CD14-positive monocyte (primary cell): ENCODE results near the gene RGS5. TPM values are rescaled to one million over a fixed set of nuclear protein-coding genes. Genes with fewer than 3 reads are reported as not detected.

Experiments
- DNase-seq, 3 donors: peaks; one replicate each; pipeline ENCODE4 v3.0.0-alpha.2; 2011 to 2022
- H2AFZ ChIP-seq: 2 replicates; pipeline ENCODE4 v1.6.0; 2012; ENCODE audit warnings: mild to moderate bottlenecking, low read depth, low read length, inconsistent platforms; ENCODE audit not compliant: insufficient read depth, poor library complexity, severe bottlenecking
- H3K27ac ChIP-seq, 2 donors: 1 replicate in 1 of 2; 2 replicates in 1 of 2; pipeline ENCODE4 v1.5.1; 2012 to 2013; ENCODE audit warnings: low read length in 2 of 2, control low read depth in 1 of 2, inconsistent platforms in 1 of 2, low read depth in 1 of 2, mild to moderate bottlenecking in 1 of 2
- H3K27me3 ChIP-seq, 2 donors: one replicate each; pipeline versions ENCODE4 v1.6.0 to v1.6.1; 2011 to 2013; ENCODE audit warnings: low read length in 2 of 2; ENCODE audit not compliant: control insufficient read depth in 2 of 2, insufficient read depth in 2 of 2
- H3K36me3 ChIP-seq, 2 donors: replicated peaks in 1 of 2; 1 replicate in 1 of 2; 2 replicates in 1 of 2; pipeline versions ENCODE4 v1.5.1 to v1.6.1; 2012 to 2013; ENCODE audit warnings: low read length in 2 of 2, control low read depth in 1 of 2, inconsistent platforms in 1 of 2, mild to moderate bottlenecking in 1 of 2; ENCODE audit not compliant: insufficient read depth in 2 of 2, control insufficient read depth in 1 of 2
- H3K4me1 ChIP-seq, 2 donors: 1 replicate in 1 of 2; 2 replicates in 1 of 2; pipeline versions ENCODE4 v1.5.1 to v1.6.1; 2012 to 2013; ENCODE audit warnings: low read length in 2 of 2, control low read depth in 1 of 2, inconsistent platforms in 1 of 2, mild to moderate bottlenecking in 1 of 2, moderate library complexity in 1 of 2; ENCODE audit not compliant: insufficient read depth in 2 of 2, control insufficient read depth in 1 of 2
- H3K4me2 ChIP-seq: replicated peaks from 2 replicates; pipeline ENCODE3; 2012; ENCODE audit warnings: low read length, moderate library complexity, mild to moderate bottlenecking; ENCODE audit not compliant: poor library complexity, severe bottlenecking; ENCODE audit errors: extremely low read depth
- H3K4me3 ChIP-seq, 3 experiments: fragments of 200-600 bp in 1 of 3; sonication (generic) in 1 of 3; replicated peaks in 1 of 3; 1 replicate in 2 of 3; 2 replicates in 1 of 3; pipeline ENCODE4 v1.5.1; 2011 to 2013; ENCODE audit warnings: low read length in 3 of 3, mild to moderate bottlenecking in 3 of 3, control low read depth in 2 of 3, low read depth in 2 of 3, inconsistent platforms in 1 of 3, moderate library complexity in 1 of 3
- H3K79me2 ChIP-seq: 2 replicates; pipeline ENCODE4 v1.6.0; 2012; ENCODE audit warnings: mild to moderate bottlenecking, control low read depth, inconsistent platforms, low read length, moderate library complexity; ENCODE audit not compliant: insufficient read depth
- H3K9ac ChIP-seq: 2 replicates; pipeline ENCODE4 v1.6.0; 2017; ENCODE audit warnings: low read length, mild to moderate bottlenecking; ENCODE audit not compliant: insufficient read depth, poor library complexity, severe bottlenecking
- H3K9me3 ChIP-seq, 2 donors: replicated peaks in 1 of 2; 1 replicate in 1 of 2; 2 replicates in 1 of 2; pipeline versions ENCODE4 v1.5.1 to v1.6.1; 2012 to 2013; ENCODE audit warnings: low read length in 2 of 2, control low read depth in 1 of 2; ENCODE audit not compliant: control insufficient read depth in 1 of 2, insufficient read depth in 1 of 2
- H4K20me1 ChIP-seq: 2 replicates; pipeline ENCODE4 v1.6.0; 2012; ENCODE audit warnings: mild to moderate bottlenecking, low read length, control low read depth, moderate library complexity; ENCODE audit not compliant: insufficient read depth
- H3K27ac Mint-ChIP-seq, 7 donors: one replicate each; pipeline ENCODE4 v1.8.0; 2020; ENCODE audit warnings: mild to moderate bottlenecking in 7 of 7, mixed read lengths in 7 of 7, moderate library complexity in 6 of 7, inconsistent platforms in 2 of 7
- H3K27me3 Mint-ChIP-seq, 3 donors: one replicate each; pipeline ENCODE4 v1.8.0; 2021 to 2022; ENCODE audit warnings: low read depth in 3 of 3, mild to moderate bottlenecking in 3 of 3, mixed read lengths in 3 of 3, moderate library complexity in 3 of 3, inconsistent platforms in 1 of 3
- H3K36me3 Mint-ChIP-seq, 2 donors: one replicate each; pipeline ENCODE4 v1.8.0; 2020; ENCODE audit warnings: mixed read lengths in 2 of 2, inconsistent platforms in 1 of 2, mild to moderate bottlenecking in 1 of 2
- H3K4me1 Mint-ChIP-seq: one replicate; pipeline ENCODE4 v1.8.0; 2020; ENCODE audit warnings: mild to moderate bottlenecking, mixed read lengths
- H3K4me3 Mint-ChIP-seq, 2 donors: one replicate each; pipeline ENCODE4 v1.8.0; 2020; ENCODE audit warnings: mild to moderate bottlenecking in 2 of 2, mixed read lengths in 2 of 2, moderate library complexity in 1 of 2
- H3K9me3 Mint-ChIP-seq, 7 donors: one replicate each; pipeline ENCODE4 v1.8.0; 2020 to 2022; ENCODE audit warnings: mixed read lengths in 7 of 7, mild to moderate bottlenecking in 6 of 7, moderate library complexity in 6 of 7, inconsistent platforms in 2 of 7
- WGBS: methylation state at CpG from one replicate; pipeline ENCODE4 v1.1.5; 2013; ENCODE audit warnings: missing lambda C conversion rate; ENCODE audit not compliant: insufficient coverage; 5-methylcytosine and 5-hydroxymethylcytosine counted together
- intact Hi-C, 2 donors: fragments of 100-400 bp; cut with micrococcal nuclease; formaldehyde crosslinking; loops; one replicate each; pipeline versions ENCODE4 v1.15.0 to v1.15.1; 2023
- polyA plus RNA-seq, 3 donors: library from polyadenylated mRNA; depleted of rRNA in 1 of 3; unstranded in 2 of 3; stranded (reverse) in 1 of 3; fragments of 300-500 nt in 2 of 3; fragments of >200 nt in 1 of 3; fragmentation: Illumina TruSeq in 2 of 3; gene quantifications; 1 replicate in 2 of 3; 2 replicates in 1 of 3; pipeline ENCODE4 v1.2.3, GENCODE V29; 2012 to 2021
- TF ChIP-seq, protein P1 (sequence below): fragments of 200-600 bp; IDR thresholded peaks from one replicate; pipeline ENCODE4 v1.8.0; 2022; ENCODE audit warnings: antibody characterized with exemption, mild to moderate bottlenecking

The RGS5 gene
- polyA plus RNA-seq, 3 donors = 0.93 TPM; not detected in 2

GRCh38 chr1:163197022-163197421, 5.7 kb downstream of the RGS5 start:
- no peak overlapping the region for H3K4me3 Mint-ChIP-seq
- H2AFZ ChIP-seq = no peak overlapping the region
- H3K4me1 ChIP-seq = no peaks in the 10 kb centered on the region
- H3K4me2 ChIP-seq = no peak overlapping the region
- no peaks in the 10 kb centered on the region for H4K20me1 ChIP-seq
- no peaks in the 10 kb centered on the region for H3K27me3 ChIP-seq
- H3K27me3 Mint-ChIP-seq = peaks cover 0 to 5% (median 1%) of the 10 kb centered on the region in 3 donors
- 84% methylated on average over 2 of the region's 4 CpGs for WGBS
- no peaks in the 10 kb centered on the region for H3K4me1 Mint-ChIP-seq
- H3K9ac ChIP-seq = no peak overlapping the region
- no peaks in the 10 kb centered on the region for H3K36me3 ChIP-seq
- H3K9me3 ChIP-seq = no peaks in the 10 kb centered on the region
- no peak overlapping the region for H3K27ac ChIP-seq
- TF ChIP-seq, protein P1, sequence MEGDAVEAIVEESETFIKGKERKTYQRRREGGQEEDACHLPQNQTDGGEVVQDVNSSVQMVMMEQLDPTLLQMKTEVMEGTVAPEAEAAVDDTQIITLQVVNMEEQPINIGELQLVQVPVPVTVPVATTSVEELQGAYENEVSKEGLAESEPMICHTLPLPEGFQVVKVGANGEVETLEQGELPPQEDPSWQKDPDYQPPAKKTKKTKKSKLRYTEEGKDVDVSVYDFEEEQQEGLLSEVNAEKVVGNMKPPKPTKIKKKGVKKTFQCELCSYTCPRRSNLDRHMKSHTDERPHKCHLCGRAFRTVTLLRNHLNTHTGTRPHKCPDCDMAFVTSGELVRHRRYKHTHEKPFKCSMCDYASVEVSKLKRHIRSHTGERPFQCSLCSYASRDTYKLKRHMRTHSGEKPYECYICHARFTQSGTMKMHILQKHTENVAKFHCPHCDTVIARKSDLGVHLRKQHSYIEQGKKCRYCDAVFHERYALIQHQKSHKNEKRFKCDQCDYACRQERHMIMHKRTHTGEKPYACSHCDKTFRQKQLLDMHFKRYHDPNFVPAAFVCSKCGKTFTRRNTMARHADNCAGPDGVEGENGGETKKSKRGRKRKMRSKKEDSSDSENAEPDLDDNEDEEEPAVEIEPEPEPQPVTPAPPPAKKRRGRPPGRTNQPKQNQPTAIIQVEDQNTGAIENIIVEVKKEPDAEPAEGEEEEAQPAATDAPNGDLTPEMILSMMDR = no peak
- no peaks in the 10 kb centered on the region for H3K79me2 ChIP-seq
- no peak overlapping the region for H3K27ac Mint-ChIP-seq
- intact Hi-C loops = no loop called here
- H3K4me3 ChIP-seq = no peak overlapping the region
- no peak for DNase-seq
- no peaks in the 10 kb centered on the region for H3K9me3 Mint-ChIP-seq
- no peaks in the 10 kb centered on the region for H3K36me3 Mint-ChIP-seq

DNA sequence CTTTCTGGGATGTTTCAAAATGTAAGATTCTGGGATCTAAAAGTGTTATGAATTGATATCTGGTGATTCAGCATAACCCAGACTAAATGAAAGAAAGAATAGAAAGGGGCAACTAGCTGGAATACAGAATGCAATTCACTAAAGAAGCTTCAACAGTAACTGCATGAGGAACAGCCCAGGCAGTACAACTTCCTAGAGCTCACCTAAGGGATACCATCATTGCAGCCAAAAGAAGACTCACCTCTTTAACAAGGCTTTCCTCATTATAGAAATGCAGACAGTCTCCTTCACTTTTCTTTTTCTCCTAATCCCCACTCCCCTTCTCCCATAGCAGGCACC, 6.3 kb downstream of the RGS5 start:
- H3K36me3 Mint-ChIP-seq = no peaks in the 10 kb centered on the region
- Histone ChIP-seq H3K4me3 (no peak overlapping the region), H3K36me3 (no peaks in the 10 kb centered on the region), H3K9me3 (no peaks in the 10 kb centered on the region), H3K9ac (no peak overlapping the region), H4K20me1 (no peaks in the 10 kb centered on the region), H2AFZ (no peak overlapping the region), H3K27me3 (no peaks in the 10 kb centered on the region), H3K27ac (no peak overlapping the region), H3K4me1 (no peaks in the 10 kb centered on the region), H3K79me2 (no peaks in the 10 kb centered on the region), H3K4me2 (no peak overlapping the region)
- TF ChIP-seq, protein P1 = no peak
- H3K27me3 Mint-ChIP-seq = peaks cover 0 to 6% (median 1%) of the 10 kb centered on the region in 3 donors
- H3K4me1 Mint-ChIP-seq = no peaks in the 10 kb centered on the region
- H3K9me3 Mint-ChIP-seq = no peaks in the 10 kb centered on the region
- H3K27ac Mint-ChIP-seq = no peak overlapping the region
- intact Hi-C loops = no loop called here
- DNase-seq = no peak
- H3K4me3 Mint-ChIP-seq = no peak overlapping the region
